Measurements from ENCODE around the gene CAPN8.

- TF ChIP-seq CTCF (optimal IDR thresholded peaks at IDR 0.05 in 1 of 3, IDR thresholded peaks at IDR 0.05 in 1 of 3, conservative IDR thresholded peaks at IDR 0.05 in 1 of 3; ENCODE audit: extremely low read depth in 1 of 3, insufficient read depth in 2 of 3, low read length in 3 of 3) = no peak
- TF ChIP-seq EZH2 (IDR thresholded peaks at IDR 0.05; ENCODE audit: low read length) = no peak
Observed at GRCh38 chr1:223496883-223497282, 168.6 kb downstream of the CAPN8 start.
